ENCODE data around the gene ZKSCAN4.

The ZKSCAN4 gene

DNA sequence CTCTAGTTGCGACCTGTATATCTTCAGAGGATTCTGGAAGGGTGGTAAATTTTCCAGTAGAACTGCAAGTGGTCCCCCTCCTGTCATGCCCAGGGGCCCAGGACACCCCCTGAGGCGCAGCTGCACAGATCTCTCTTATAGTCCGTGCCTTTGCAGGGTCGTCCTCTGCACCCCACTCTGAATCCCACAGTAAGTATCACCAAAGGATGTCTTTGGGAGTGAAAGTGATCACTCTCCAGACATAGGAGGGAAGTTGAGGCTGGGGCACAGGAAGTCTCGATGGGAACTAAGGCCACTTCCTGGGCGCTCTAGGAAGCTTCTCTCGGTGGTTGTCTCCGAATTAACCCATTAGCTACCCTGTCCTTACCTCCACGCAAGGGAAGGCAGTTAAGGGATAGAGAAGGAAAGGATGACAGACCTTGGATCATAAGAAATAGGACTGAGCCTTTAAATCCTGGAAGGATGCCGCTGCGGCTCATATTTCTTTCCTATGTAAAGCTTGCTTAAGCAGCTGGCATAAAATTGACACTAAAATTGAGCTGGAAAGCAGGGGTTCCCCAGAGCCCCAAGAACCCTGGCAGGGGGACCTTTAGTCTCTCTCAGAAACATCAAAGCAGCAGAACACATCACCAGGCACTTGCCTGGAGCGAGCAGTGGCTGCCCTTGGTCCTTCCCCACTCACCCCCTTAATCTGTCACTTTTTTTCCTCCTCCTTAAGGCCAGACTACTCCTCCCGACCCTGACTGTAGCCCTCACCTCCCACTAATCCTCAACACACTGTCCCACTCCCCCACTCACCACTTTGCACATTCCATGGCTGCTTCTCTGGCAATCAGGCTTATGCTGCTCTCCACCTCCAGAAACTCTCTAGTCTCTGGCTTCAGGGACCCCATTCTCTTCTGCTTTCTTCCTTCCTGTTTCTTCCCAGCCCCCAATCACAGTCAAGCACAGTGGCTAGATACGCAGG is at the start of gene ZKSCAN4:
ZKSCAN4 (minus strand) TSS at position 261 of the 967 bp plus-strand sequence. CDS start 289 bp downstream, outside the sequence.
- DNase-seq = peak; percentile 67

DNA sequence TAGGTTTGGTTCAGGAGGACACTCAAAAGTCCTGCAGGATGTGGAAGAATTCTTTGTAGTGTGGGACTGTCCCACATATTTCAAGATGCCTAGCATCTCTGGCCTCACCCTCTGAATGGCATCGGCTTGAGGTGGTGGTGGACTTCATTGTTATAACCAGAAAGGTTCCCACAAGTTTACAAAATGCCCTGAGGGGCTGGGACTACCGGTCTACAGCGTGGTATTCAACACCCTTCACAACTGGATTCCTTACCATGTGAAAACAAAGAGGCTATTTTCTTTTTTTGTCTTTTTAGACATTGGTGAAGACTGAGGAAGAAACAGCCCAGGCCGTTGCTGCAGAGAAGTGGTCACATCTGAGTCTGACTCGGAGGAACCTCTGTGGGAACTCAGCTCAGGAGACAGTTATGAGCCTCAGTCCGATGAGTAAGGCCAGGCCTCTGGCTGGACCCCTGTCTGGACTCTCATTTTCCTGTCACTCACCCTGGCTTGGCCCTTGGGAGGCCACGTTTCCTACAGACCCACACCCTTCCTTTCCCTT is 44.5 kb upstream of the ZKSCAN4 start:
- no peak for DNase-seq

DNA sequence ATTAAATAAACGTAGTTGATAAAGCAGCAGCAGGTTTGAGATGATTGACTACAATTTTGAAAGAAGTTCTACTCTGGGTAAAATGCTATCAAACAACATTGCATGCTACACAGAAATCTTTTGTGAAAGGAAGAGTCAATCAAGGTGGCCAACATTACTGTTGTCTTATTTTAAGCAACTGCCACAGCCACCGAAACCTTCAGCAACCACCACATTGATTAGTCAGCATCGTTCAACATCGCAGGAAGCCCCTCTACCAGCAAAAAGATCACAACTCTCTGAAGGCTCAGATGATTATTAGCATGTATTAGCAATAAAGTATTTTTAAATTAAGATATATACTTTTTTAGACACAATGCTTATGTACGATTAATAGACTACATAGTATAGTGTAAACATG is 43.3 kb upstream of the ZKSCAN4 start:
- no peak for DNase-seq

DNA sequence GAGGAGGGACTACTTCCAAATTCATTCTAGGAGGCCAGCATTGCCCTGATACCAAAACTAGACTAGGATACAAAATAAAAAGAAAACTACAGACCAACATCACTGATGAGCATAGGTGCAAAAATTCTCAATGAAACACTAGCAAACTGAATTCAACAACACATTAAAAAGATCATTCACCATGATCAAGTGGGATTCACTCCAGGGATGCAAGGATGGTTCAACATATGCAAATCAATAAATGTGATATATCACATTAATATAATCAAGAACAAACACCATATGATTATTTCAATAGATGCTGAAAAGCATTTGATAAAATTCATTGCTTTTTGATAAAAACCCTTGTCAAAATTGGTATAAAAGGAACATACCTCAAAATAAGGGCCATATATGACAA is 39.5 kb upstream of the ZKSCAN4 start:
- DNase-seq = no peak

DNA sequence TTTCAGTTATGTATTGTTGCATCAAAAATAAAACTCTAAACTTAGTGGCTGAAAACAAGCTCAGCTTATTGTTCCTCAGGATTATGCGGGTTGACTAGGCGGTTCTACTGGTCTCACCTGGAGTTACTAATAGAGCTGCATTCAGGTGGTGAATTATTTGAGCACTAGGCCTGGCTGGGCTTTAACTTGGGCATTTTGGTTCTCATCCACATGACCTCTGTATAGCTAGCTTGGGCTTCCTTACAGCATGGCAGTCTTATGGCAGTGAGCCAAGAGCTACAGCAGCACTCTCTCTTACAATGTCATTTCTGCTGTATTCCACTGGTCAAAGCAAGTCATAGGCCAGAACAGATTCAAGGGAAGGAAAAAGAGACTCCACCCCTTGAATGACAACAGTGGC is 30.9 kb upstream of the ZKSCAN4 start:
- no peak for DNase-seq

DNA sequence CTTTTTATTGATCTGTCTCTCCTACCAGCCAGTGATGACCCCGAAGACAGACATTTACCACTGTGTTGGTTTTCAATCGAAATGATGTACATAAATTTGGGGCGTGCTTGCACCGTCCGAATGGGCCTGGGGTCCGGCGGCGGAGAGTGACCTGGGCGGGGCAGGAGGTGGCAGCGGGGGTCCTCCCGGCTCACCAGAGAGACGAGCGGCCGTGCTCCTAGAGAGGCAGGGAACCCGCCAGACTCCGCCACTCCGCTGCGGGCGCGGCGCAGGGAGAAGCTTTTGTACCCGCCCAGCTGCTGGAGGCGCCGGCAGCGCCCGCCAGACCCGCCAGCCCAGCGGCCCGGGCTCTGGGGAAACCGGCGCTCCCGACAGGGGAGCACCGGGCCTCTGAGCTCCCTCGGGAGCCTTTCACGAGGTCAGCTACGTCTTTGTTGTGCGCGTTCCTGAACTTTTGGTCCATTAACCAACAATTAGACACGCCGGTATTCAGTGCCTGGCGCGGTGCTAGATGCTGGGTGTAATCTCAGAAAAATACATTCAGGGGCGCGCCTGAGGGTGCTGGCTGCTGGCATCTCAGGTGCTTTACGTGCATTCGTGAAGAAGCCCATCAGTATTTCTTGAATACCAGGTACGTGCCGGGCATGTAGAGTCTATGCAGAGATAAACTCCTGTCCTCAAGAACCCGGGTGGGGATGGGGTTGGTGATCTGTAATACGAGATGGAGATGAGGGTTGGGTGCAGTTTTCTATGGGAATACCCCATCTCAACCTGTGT is 29.4 kb upstream of the ZKSCAN4 start, which contains the start of gene PGBD1:
PGBD1 (plus strand) TSS at position 285 of the 777 bp plus-strand sequence. CDS start 2,242 bp downstream, outside the sequence.
- peak; percentile 24 for DNase-seq

DNA sequence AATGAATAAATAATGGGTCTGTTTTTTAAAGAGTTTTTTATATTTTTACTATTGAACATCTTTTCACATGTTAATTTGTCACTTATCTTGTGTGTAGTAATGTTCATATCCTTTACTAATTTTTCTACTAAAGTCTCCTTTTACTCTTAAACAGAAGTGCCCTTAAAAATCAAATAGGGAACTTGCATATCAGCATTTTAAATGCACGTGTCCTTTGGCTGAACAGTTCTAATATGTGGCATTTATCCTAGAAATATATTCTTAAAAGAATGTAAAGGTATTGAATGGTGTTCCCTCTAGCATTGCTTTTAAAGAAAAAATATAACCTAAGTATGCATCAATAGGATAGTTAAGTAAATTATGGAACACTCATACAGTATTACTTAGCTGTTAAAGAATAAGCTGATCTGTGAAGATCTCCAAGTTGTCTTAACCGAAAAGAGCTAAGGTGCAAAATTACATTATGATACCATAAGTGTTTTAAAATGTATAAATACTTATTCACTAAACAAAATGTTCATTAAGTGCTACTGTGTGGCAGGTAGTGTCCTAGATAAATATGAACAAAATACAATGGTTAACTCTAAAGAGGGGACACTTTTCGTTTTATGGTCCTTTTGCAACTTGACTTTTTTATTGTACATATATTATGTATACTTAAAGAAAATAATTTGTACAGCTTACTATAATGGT is 28.7 kb upstream of the ZKSCAN4 start:
- DNase-seq = no peak

DNA sequence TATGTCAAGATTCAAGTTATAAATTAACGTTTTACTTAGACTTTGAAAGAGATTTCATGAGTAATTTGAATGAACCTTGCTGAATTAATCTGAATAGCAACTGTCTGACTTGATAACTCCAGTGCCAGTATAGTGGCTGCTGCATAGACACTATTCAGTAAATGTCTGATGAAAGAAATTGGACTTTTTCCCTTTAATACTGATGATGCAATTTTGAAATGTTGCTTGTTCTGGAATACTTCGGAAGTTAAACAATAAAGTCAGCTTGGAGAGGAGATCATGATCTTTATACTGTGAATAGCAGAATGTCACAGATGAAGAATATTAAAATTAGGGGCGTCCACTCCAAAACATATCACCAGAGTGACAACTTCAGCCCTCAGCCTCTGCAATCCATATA is 25.7 kb upstream of the ZKSCAN4 start:
- DNase-seq = no peak

DNA sequence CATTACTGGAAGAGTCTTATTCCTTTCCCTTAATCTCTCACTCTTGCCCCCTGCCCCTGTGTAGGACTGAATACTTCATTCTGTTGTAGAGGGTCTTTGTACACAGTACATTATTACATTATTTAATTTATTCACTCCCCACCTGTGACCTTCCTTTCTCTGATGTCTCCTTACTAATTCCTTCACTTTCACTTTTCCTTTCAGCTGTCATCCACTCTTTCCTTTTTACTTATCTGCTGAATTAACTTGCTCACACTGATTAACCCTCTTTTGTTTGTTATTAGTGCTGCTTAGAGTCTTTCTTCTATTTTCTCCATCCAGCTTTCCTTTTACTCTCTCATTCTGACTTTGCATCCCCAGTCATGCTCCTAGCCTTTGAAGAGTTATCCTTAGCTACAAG is 22.8 kb upstream of the ZKSCAN4 start:
- no peak for DNase-seq

DNA sequence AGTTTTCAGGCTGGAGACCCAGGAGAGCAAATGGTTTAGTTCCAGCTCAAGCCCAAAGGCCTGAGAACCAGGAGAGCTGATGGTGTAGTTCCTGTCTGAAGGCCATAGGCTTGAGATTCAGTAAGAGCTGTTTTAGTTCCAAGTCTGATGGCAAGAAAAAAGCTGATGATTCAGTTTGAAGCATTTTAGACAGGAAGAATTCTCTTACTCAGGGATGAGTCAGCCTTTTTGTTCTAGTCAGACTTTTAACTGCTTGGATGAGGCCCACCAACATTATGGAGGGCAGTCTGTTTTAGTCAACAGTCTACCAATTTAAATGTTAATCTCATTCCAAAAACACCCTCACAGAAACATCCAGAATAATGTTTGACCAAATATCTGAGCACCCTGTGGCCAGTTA is 17.4 kb upstream of the ZKSCAN4 start:
- DNase-seq = no peak

DNA sequence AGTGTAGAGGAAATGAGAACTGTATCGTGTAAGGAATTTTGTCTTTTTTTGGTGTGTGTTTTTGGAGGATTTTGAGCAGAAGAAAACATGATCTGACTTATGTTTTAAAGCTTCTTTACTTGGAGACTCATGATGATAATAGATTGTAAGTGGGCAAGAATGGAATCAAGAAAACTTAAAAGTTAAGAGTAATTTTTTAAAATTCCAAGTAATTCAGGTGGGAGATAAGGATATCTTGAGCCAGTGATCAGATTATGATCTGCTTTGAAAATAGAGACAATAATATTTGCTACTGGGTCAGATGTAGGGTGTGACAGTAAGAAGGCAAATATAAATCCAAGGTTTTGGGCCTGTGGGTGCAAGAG is 15.6 kb upstream of the ZKSCAN4 start:
- no peak for DNase-seq

DNA sequence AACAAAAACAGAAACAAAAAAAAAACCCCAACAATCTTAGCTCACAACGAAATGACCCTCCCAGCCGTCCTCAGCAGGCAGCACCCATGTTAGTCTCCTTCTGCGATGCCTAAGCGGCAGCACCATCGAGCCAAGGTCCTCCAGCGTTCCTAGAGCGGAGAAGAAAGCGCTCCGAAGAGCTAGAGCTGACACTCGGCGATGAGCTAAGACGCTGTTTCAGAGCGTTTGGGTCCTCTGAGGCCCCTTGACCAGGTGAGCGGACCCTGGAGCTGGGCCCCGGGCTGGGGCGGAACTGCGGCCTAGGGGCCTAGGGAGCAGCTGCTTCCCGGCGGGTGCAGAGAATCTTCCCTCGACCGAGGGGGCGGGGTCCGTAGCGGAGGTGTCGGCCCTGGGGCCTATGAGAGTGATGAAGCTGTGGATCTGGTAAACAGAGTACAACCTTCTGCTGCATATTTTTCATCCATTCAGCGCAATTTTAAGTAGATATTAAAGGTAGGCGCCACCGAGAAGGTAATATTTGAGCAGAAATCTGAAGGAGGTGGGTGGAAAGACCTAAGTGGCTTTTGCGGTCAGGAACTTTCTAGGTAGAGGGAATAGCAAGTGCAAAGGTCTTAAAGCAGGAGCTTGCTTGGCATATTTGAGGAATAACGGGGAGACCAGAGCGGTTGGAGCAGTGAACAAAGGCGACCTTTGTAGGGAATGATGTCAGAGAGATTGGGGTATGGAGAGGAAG is 15.1 kb upstream of the ZKSCAN4 start, which contains the start of gene ZSCAN26:
ZSCAN26 (plus strand) TSS at position 182 of the 733 bp plus-strand sequence. CDS start 4,777 bp downstream, outside the sequence.
- DNase-seq = peak; percentile 78

DNA sequence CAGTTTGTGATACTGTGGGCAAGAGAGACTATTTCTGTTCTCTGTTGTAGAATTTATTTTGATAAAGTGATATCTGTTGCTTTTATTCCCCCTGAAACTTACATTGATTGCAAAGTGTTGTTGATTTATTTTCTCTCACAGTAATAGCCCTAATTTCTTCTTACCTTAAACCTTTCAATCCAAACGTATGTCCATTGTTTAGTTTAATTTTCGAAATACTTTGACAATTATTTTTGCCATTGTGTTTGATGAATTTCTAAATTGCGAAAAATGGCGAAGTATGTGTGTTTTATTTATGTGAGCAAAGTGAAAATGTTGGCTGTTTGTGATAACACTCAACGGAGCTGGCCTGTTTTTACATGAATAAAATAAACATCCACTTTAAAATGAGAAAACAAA is 14.5 kb upstream of the ZKSCAN4 start:
- no peak for DNase-seq

DNA sequence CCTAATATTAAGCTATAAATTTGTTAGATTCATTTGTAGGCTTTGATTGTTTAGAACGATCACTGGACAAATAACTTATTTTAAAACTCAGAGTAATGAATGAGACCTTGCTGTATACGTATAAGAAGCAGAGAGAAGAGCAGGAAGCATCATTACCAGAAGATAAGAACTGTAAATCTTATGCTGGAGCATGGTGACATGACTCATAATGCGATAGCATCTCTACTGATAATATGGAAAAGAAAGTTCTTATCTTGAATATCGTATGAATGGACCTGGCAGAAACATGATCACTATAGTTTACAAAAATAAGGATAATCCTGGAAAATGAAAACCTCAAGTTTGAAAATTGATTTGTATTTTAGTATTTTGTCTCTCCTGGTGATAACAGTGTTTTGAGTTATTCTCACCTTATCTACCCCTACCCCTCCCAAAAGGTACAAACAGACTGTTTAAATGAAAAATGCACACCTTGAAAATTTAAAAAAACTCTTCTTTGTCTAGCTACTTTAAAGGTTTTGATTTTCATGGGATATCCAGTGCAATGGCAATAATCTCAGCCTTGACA is 12.8 kb upstream of the ZKSCAN4 start:
- no peak for DNase-seq

DNA sequence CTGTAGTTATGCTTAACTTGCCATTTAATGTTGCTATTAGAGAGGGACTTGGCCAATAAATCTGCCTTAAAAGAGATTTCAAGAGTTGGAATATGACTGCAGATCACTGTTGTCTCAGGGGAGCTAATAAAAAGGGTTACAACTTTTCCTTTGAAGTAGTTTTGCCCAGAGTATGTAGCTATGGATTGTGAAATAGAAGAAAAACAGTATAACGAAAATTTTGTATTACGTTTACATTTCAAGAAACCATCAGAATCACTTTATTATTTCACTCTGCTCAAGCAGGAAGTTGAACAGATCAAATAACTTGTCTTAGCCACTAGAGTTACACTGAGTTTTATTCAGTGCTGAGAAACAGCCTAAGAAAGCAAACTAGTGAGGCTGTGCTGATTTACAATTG is 11.9 kb upstream of the ZKSCAN4 start:
- no peak for DNase-seq

DNA sequence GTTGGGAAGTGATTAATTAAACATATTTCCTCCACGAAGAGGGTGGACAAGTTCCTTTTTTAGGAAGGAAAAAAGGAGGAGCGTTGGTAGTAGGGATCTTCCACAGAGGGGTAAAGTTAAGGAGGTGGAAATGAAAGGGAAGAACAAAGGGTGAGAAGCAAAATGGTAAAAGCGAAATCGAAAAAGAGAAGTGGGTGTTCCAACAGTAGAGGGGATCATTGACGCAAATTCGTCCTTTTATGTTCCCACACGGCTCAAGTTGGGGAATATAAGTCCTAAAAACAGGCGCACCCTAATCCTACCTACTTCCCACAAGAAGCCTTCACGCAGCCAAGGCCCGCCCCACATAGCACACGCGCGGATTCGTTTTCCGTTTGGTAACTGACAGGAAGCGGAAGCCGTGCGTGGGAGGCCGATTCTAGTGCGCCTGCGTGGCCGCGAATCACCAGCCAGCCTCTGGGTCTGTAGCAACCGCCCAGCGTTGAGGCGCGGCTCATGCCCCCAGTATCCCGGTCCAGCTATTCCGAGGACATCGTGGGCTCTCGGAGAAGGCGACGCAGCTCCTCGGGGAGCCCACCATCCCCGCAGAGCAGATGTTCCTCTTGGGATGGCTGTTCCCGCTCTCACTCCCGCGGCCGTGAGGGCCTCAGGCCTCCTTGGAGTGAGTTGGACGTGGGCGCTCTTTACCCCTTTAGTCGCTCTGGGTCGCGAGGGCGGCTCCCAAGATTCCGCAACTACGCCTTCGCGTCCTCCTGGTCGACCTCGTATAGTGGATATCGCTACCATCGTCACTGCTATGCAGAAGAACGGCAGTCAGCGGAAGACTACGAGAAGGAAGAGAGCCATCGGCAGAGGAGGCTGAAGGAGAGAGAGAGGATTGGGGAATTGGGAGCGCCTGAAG is 7.1 kb upstream of the ZKSCAN4 start, which contains the start of gene NKAPL:
NKAPL (plus strand) TSS at position 421 of the 901 bp plus-strand sequence; CDS start at position 496, 75 bp downstream.
- peak; percentile 47 for DNase-seq

DNA sequence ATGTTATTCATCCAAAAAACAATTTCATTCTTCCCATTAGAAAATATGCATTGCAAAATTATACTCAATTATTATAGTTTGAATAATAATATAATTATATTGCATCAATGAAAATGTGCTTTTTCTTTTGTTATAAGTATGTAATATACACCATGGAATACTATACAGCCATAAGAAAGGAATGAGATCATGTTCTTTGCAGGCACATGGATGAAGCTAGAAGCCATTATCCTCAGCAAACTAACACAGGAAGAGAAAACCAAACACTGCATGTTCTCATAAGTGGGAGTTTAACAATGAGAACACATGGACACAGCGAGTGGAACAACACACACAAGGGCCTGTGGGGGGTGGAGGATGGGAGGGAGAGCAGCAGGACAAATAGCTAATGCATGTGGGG is 5.0 kb upstream of the ZKSCAN4 start:
- no peak for DNase-seq

DNA sequence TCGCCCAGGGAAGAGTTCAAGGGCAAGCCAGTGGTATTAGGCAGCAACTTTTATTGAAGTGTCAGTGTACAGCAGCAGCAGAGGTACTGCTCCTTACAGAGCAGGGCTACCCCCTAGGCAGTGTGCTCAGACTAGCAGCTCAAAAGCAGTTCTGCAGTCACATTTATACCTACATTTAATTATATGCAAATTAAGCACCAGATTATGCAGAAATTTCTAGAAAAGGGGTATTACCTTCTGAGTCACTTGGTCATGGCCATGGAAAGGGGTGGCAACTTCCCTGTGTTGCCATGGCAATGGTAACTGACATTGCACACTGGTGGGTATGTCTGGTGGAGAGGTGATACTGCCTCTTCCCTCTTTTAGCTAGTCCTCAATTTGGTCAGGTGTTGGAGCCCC is 2.1 kb upstream of the ZKSCAN4 start:
- no peak for DNase-seq

DNA sequence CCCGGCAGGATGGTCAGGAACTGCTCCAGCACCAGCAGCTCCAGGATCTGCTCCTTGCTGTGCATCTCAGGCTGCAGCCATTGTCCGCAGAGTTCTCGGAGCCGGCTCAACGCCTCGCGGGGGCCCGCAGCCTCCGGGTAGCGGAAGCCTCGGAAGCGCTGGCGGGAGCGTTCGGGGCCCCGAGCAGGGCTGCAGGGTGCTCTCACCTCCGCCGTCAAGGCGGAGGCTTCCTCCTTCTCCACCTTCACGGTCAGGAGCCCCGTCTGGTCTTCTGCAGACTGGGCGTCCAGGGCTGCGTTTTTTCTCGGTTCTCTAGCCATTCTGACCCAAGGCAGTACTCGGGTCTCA is 434 bp downstream of the ZKSCAN4 start:
- DNase-seq = no peak

DNA sequence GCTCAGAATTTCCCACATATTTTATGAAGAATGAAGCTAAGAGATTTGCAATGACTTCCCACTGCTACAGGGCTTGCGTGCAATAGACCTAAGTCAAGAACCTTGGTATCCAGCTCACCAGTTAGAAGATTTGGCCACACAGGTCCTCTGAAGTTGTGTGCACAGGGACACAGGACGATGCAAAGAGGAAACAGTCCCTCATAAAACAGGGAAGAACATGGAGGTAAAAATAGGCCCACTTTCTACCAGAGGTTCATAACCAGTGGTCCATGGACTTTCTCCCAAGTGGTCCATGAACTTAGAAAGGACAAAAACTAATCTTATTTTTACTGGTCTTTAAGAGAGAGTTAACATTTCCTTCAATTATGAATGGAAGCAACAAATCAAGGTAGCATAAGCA is 1.3 kb downstream of the ZKSCAN4 start:
- no peak for DNase-seq

DNA sequence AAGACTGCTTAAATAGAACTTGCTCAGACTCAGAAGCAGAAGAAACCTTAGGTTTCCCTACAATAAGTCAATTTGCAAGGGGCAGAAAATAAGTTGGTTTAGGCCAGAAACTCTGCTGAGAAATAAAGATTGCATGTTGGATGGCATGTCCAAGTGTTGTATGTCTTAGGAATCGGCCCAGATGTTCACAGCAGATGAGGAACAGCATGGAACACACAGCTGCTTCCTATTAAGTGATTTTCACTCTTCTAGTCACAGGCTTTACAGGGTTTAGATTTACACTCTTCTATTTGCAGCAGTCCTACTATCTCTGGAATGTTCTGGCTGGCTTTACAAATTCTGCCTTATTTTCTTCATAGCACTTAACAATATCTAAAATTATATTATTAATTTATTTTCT is 3.2 kb downstream of the ZKSCAN4 start:
- DNase-seq = no peak
